HG03520 (cell line): ENCODE results near the gene F7.
"Not testable (repeated sequence)": the region's sequence is repeated elsewhere in the genome, so short reads cannot be mapped to it uniquely, and the experiment has no call there.

Experiments
- ATAC-seq: cut with Tn5 transposase; IDR thresholded peaks from one replicate; pipeline ENCODE4 v1.9.1; 2021; ENCODE audit warnings: mild to moderate bottlenecking, moderate library complexity; ENCODE audit not compliant: unreplicated experiment

The F7 gene

DNA sequence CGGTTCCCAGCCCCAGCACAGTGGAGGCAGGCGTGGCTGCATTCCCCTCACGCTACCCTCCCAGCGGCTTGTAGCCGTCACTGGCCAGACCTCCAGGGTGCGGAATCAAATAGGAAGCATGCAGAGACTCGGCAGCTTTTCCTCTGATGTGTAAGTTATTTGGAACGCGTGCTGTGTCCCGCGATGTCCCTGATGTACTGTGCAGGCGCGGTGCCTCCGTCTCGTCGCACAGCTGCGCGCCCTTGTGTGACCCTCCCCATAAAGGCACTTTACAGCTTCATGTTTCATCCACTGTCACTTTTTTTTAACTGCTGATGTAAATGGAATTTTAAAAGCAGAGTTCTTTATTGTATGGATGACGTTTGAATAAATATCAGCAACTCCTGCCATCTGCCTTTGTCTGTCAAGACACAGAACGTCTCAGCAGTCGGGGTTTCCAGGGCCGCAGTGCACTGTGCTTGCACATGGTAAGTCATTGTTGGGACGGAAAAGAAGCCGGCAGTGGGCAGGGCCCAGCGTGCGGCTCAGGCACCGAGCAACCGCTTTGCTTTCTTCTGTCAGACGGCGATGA lies 7.3 kb upstream of the F7 start:
- no peak for ATAC-seq

DNA sequence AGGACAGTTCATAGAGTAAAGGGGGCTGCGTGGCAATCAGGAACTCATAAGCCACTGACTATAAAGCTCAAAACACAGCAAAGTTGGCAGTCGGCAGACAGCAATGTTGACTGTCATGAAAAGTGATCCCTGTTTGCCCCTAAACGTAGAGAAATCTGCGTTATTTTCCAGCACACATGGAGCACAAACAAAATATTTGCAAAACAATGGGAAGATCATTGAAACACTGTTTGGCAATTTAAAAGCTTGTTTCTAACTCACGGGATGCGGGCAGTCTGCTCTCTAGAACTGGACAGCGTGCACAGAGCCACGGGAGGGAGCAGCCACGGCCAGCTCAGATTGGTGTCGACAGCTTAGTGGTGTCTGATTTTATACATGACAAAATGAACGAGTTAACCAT lies 6.4 kb upstream of the F7 start:
- no peak for ATAC-seq

DNA sequence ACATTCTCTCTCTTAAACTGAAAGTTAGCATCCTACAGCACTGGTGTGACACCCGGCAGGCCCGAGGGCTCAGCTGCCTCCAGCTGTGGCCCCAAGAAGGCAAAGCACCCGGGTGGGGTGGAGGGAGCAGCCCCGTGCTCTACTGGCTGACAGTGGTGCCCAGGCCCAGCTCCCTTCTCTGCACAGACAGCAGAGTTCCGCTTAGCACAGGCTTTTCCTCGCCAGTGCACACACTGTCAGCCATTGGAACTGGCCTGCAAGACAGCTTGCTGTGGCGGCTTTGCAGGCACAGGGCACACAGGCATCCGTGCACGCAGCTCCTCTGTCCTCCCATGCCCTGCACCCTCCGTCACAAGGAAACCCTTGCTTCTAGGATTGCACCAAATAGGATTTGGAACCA lies 3.3 kb upstream of the F7 start:
- ATAC-seq, result not testable (repeated sequence)

DNA sequence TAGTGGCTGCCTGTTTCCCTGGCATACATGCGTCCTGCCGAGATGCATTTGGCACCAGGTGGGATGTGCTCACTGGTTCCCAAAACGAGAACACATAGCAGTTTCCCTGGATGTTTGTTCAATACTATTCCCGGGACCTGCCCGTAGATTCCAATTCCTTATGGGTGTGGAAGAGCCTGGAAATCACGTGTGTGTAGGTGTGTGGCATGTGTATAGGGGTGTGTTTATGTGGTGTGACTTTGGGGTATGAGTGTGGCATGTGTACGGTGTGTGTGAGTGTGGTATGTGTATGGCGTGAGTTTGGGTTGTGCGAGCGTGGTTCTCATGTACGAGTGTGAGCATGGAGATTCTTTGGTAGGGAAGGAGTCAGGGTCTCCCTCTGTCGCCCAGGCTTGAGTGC lies 2.9 kb upstream of the F7 start:
- no peak for ATAC-seq

DNA sequence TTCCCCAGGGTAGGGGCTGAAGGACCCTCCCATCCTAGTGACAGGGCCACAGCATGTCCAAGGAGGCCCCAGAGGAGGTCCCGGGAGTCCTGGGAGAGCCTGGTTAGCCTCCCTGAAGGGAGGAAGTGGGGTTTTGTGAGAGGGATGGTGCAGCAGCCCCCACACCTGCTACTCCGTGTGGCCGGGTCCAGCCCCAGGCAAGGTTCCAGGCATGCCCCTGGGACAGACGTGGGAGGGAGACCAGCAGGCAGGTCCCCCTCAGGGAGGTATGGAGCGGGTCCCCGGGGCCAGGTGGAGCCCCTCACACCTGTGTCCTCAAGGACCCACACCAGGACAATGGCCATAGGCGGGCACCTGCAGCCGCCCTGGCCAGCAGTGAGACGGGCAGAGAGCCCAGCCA lies 1.9 kb upstream of the F7 start:
- ATAC-seq, result no peak

DNA sequence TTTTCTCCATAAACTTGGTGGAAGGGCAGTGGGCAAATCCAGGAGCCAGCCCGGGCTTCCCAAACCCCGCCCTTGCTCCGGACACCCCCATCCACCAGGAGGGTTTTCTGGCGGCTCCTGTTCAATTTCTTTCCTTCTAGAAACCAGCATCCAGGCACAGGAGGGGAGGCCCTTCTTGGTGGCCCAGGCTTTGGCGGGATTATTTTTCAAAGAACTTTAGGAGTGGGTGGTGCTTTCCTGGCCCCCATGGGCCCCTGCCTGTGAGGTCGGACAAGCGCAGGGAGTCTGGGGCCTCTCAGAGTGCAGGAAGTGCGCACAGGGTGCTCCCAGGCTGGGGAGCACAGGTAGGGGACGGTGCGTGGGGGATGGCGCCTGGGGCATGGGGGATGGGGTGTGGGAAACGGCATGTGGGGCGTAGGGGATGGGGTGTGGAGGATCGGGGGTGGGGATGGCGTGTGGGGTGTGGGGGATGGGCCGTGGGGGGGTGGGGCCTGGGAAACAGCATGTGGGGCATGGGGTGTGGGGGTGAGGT lies 396 bp downstream of the F7 start:
- no peak for ATAC-seq

DNA sequence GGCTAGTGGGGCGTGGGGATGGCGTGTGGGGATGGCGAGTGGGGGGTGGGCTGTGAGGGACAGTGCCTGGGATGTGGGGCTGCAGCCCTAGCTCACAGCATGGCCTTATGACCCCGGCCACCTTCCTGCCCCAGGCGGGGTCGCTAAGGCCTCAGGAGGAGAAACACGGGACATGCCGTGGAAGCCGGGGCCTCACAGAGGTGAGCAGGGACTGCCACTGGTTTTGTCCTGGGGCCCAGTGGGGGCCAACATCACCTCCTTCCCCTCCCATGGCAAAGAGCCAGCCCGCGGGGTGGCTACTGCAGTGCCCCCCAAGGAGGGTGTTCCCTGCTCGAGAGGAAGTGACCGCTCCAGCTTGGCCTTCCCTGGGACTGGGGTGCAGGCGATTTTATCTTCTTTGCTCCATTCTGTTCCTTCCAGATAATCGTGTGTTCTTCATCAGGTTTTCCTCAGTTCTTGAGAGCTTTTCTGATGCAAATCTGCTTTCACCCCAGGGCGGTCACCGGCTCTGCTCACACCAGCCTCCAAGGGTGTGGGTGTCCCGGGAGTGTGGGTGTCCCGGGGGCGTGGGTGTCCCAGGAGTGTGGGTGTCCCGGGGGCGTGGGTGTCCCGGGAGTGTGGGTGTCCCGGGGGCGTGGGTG lies 1.2 kb downstream of the F7 start:
- ATAC-seq, result no peak

DNA sequence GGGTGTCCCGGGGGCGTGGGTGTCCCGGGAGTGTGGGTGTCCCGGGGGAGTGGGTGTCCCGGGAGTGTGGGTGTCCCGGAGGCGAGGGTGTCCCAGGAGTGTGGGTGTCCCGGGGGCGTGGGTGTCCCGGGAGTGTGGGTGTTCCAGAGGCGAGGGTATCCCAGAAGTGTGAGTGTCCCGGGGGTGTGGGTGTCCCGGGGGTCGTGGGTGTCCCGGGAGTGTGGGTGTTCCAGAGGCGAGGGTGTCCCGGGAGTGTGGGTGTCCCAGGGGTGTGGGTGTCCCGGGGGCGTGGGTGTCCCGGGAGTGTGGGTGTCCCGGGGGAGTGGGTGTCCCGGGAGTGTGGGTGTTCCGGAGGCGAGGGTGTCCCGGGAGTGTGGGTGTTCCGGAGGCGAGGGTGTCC lies 2.9 kb downstream of the F7 start:
- ATAC-seq, result not testable (repeated sequence)

DNA sequence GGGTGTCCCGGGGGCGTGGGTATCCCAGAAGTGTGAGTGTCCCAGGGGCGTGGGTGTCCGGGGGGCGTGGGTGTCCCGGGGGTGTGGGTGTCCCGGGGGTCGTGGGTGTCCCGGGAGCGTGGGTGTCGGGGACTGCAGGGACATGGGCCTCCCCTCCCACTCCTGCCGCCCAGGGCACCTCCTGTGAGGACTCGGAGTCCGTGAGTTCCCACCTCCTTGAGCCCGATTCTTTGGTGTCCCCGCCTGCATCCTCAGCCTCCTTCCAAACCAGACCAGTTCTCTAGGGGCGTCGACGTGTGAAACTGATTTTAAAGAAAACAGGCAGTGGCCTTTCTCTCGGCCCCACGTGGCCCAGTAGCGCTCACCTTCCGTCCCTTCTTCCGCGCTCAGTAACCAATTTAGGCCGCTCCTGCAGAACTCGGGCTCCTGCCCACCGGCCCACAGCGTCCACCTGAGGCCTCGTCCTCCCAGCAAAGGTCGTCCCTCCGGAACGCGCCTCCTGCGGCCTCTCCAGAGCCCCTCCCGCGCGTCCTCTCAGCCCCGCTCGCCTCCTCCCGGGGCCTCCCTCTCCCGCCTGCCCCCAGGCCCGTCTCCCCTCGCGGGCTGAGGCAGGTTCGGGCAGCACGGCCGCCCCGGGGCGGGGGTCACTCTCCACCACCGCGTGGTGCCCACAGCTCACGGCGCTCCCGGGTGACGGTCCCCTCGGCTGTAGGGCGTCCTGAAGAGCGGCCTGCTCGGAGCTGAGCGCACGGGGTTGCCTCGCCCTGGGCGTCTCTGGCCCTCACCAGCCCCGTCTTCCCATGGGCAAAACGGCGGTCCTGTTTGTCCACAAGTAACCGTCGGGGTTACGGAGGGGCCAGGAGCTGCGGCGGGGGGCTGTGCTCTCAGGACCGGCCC lies 3.8 kb downstream of the F7 start:
- ATAC-seq, result no peak

DNA sequence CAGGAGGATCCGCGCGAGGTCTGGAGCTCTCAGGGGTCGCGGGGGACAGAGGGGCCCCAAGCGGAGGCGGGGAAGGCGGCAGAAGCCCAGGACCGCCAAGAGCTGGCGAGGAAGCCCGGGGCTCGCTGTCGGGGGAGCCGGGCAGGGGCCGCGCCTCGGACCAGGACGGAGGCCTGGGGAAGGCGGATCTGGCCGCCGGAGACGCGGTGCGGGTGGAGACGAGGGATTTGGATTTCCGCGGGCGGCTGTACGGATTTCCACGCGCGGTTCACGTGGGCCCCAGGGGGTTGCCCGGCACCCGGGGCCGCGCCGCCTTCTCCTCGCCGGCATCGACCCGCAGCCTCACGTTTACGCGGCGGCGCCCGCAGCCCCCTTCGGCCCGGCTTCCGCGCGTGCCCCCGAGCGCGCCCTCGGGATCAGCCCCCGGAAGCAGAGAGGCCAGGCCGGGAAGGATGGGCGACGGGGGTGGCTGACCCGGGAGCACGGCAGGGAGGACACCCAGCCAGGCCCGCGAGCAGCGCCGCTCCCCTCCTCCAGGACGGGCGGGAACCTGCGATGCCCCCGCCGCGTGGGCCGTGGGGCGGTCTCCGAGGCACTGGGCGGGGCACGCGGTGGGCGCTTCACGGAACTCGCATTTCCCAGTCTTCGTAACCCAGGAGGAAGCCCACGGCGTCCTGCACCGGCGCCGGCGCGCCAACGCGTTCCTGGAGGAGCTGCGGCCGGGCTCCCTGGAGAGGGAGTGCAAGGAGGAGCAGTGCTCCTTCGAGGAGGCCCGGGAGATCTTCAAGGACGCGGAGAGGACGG lies 4.7 kb downstream of the F7 start:
- ATAC-seq, result no peak

DNA sequence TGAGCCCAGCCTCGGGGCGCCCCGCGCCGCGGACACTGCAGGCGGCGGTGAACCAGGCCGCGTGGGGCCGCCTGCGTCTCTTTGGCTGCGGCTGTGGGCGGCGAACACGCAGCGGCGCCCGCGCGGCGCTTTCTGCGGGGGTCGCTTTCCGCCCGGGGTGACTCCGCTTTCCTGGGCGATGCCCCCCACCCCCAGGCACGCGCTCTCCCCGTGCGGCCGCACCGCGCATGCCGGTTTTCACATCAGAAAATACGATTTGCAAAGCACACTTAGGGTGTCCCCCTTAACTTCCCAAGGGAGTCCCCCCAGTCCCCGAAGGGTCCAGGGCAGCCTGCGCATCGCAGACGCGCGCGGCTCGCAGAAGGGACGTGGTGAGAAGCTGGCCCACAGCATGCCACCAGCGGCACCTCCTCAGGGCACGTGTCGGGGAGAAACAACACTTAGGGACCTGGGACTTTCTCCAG lies 5.3 kb downstream of the F7 start:
- no peak for ATAC-seq

DNA sequence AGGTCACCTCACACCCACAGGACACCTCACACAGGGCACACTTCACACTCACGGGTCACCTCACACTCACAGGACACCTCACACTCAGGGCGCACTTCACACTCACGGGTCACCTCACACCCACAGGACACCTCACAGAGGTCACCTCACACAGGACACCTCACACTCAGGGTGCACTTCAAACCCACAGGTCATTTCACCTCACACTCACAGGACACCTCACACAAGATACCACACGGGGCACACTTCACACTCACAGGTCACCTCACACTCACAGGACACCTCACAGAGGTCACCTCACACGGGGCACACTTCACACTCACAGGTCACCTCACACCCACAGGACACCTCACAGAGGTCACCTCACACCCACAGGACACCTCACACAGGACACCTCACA lies 6.2 kb downstream of the F7 start:
- ATAC-seq, result not testable (repeated sequence)

DNA sequence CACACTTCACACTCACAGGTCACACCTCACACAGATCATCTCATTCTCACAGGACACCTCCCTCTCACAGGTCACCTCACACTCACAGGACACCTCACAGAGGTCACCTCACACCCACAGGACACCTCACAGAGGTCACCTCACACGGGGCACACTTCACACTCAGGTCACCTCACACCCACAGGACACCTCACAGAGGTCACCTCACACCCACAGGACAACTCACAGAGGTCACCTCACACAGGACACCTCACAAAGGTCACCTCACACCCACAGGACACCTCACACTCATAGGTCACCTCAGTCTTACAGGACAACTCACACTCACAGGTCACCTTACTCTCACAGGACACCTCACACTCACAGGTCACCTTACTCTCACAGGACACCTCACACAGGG lies 6.9 kb downstream of the F7 start:
- not testable (repeated sequence) for ATAC-seq

DNA sequence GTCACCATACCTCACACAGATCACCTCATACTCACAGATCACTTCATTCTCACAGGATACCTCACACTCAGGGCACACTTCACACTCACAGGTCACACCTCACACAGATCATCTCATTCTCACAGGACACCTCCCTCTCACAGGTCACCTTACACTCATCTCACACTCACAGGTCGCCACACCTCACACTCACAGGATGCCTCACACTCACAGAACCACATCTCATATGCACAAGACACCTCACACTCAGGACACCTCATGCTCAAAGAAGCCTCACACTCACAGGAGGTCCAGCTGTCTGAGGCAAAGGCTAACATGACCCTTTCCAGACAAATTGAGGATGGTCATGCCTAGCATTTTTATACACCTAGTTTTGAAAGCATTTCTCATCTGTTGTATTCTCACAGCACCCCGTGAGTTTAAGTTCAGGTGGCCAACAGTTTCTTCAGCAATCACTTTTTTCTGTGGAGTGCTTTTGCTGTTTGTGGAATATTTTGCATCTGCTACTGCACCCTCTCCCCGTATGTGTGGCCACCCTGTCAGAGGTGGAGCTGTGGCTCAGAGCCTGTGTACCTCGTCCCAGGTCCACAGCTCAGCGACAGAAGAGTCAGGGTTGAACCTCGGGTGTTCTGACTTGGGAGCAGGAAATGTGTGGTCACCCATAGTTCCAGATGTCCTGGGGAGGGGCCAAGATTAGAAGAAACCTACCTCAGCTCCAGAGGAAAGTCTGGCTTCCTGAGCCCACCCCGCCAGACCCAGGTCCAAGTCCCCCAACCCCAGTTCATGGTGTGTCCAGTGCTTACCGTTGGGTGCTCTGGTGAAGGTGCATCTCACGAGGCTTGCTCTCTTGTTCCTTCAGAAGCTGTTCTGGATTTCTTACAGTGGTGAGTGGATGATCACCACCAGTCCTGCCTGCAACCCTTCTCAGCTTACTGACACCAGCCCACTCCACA lies 7.6 kb downstream of the F7 start:
- ATAC-seq, result no peak

DNA sequence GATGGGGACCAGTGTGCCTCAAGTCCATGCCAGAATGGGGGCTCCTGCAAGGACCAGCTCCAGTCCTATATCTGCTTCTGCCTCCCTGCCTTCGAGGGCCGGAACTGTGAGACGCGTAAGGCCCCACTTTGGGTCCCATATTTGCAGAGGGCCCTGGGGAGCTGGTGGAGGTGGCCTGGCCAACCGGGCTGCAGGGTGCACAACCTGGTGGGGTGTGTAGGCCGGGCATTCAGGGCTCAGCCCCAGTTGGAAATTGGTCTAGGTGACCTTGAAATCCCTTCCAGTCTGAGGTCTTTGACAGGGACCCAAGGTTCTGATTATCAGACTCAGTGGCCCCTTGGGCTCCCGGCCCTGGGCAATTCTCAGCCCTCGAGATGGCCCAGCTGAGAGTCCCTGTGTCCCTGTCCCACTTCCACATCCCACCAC lies 8.3 kb downstream of the F7 start:
- no peak for ATAC-seq

DNA sequence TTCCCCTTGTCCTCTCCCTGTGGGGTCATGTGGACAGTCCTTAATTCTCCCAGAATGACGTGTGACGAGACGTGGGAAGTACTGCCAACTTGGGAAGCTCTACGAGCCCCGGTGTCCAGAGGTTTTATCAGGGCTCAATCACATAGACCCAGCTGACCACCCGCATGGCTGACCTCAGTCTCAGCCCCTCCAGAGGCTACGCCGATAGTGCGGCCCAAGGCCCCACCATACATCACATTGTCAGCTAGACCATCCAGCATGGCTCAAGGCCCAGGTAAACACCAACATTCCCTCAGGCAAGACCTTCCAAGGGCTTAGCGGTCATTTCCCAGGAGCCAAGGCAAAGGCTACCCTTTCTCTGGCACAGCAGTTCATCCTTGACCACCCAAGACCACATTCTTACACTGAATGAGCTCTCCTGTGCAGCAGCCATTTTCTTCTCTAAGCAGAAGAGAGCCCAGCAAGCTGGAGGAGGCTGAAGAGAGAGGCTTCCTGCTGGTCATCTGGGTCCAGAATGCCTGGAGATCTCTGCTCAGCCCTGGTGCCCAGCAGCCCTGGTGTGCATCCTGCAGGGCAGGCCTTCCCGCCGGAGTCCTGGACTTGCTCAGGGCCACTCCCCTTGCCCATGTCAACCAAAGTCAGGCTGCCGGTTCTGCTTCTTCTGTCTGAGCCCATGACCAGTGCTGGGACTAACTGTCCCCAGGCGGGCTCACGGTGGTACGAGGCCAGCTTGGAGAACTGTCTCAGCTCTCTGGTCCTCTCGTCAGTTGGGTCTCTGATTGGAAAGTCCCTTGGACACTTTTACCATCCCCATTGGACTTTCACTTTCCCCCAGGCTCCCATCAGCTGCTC lies 9.1 kb downstream of the F7 start:
- no peak for ATAC-seq

DNA sequence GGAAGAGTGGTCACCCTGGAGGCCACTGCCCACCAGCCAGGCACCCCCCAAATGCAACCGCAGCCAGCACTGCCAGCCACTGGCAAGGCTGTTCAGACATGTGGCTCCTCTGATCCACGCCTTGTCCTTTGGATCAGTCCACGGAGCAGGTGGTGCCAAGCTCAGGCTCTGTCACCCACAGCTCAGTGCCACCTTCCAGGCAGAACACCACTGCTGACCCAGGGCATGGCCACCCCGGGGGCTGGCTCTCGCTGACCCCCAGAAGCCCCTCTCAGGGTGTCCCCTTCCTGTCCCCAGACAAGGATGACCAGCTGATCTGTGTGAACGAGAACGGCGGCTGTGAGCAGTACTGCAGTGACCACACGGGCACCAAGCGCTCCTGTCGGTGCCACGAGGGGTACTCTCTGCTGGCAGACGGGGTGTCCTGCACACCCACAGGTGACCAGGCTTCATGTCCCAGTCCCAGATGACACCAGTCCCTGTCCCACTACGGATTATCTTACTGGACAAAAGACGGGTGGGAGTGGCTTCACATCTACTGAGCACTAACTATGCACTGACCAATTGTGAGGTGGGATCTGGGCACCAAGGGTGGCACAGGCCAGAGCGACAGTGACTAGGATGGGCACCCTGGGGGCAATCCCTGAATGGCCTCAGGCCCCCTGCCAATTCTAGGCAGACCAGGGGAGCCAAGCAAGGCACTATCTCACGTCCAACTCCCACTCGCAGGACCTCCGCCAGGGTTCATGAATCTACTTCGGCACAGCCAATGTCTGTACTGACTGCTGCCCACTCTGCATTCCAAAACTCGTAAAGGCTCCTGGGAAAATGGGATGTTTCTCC lies 10.0 kb downstream of the F7 start:
- no peak for ATAC-seq

DNA sequence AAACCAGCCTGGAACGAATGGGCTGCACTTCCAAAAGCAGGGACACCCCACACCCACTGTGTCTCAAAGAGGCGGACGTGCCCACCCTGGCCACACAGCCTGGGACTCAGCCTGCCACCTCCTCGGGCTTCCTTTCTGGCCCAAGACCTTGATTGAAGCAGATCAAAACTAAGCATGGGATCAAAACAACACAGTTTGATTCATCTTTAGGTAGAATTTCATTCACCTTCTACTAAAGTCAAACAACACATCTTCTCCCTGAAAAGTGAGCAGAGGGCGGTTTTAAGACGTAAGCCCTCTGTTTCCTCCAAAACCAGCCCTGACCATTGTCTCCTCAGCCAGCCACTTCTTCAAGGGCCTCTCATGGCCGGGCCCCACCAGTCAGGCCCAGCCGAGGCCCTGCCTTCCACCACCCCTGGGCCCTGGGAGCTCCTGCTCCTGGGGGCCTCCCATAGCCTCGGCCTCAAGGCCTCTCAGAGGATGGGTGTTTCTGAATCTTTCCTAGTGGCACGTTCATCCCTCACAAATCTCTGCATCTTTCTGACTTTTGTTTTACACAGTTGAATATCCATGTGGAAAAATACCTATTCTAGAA lies 10.7 kb downstream of the F7 start:
- ATAC-seq, result no peak
